Stimulated activated CD4-positive, alpha-beta T cell treated with anti-CD3 and anti-CD28 coated beads, Interleukin-15, amount 100 ng/mL, for 24 hours (primary cell): Measurements from ENCODE around the gene FABP6.

Experiments used
- DNase-seq: peaks from one replicate; pipeline ENCODE4 v3.0.0-alpha.2; 2020

FABP6 gene

GRCh38 chr5:160263326-160263855 lies 34.1 kb downstream of the FABP6 start:
- DNase-seq = no peak

GRCh38 chr5:160266044-160266443 lies 36.7 kb downstream of the FABP6 start:
- no peak for DNase-seq

- no peak for DNase-seq
These were observed 37.5 kb downstream of the FABP6 start for GRCh38 chr5:160266752-160267345.

GRCh38 chr5:160268121-160268520 lies 38.8 kb downstream of the FABP6 start:
- no peak for DNase-seq

- DNase-seq = peak; percentile 5
These were observed 39.7 kb downstream of the FABP6 start for GRCh38 chr5:160269017-160269416.

GRCh38 chr5:160270704-160271103 lies 41.4 kb downstream of the FABP6 start:
- no peak for DNase-seq

GRCh38 chr5:160271396-160271795 lies 42.1 kb downstream of the FABP6 start:
- peak; percentile 7 for DNase-seq

GRCh38 chr5:160271836-160272235 lies 42.5 kb downstream of the FABP6 start:
- DNase-seq = no peak

- DNase-seq = no peak
These were observed 43.0 kb downstream of the FABP6 start for GRCh38 chr5:160272264-160272663.

GRCh38 chr5:160272889-160273288 lies 43.6 kb downstream of the FABP6 start:
- DNase-seq = no peak

GRCh38 chr5:160274483-160274931 lies 45.2 kb downstream of the FABP6 start:
- no peak for DNase-seq

GRCh38 chr5:160278343-160278742 lies 49.0 kb downstream of the FABP6 start:
- no peak for DNase-seq

GRCh38 chr5:160280384-160281095 lies 51.2 kb downstream of the FABP6 start:
- DNase-seq = no peak

GRCh38 chr5:160281275-160281674 lies 52.0 kb downstream of the FABP6 start:
- DNase-seq = no peak

- DNase-seq = no peak
These were observed 55.1 kb downstream of the FABP6 start for GRCh38 chr5:160284291-160284873.

- DNase-seq = no peak
These were observed 56.0 kb downstream of the FABP6 start for GRCh38 chr5:160285316-160285715.

- no peak for DNase-seq
These were observed 57.6 kb downstream of the FABP6 start for GRCh38 chr5:160286947-160287346.

- no peak for DNase-seq
These were observed 58.2 kb downstream of the FABP6 start for GRCh38 chr5:160287378-160288051.
